VCaP (cell line): ENCODE results near the gene LRRTM4.

Experiments
- H3K27ac ChIP-seq: fragments of 450-650 bp; 2 replicates; pipeline ENCODE4 v1.5.1; 2017
- CTCF ChIP-seq: fragments of 450-650 bp; conservative IDR thresholded peaks from 2 replicates; pipeline ENCODE4 v1.5.1; 2017; ENCODE audit warnings: mild to moderate bottlenecking, moderate library complexity

The LRRTM4 gene

GRCh38 chr2:77522888-77523287, 712 bp upstream of the LRRTM4 start:
- no peak overlapping the region for H3K27ac ChIP-seq
- TF ChIP-seq CTCF, result no peak

- TF ChIP-seq CTCF, result no peak
- H3K27ac ChIP-seq, result no peak overlapping the region
Measured at GRCh38 chr2:77521548-77521891, 656 bp downstream of the LRRTM4 start.

- no peak for TF ChIP-seq CTCF
- H3K27ac ChIP-seq, result no peak overlapping the region
Measured at GRCh38 chr2:77520641-77521547, 1.3 kb downstream of the LRRTM4 start.

- no peak for TF ChIP-seq CTCF
- H3K27ac ChIP-seq, result no peak overlapping the region
Measured at GRCh38 chr2:77519888-77520506, 2.2 kb downstream of the LRRTM4 start.

- no peak for TF ChIP-seq CTCF
- no peak overlapping the region for H3K27ac ChIP-seq
Measured at GRCh38 chr2:77519164-77519887, 2.9 kb downstream of the LRRTM4 start.

- H3K27ac ChIP-seq, result no peak overlapping the region
- TF ChIP-seq CTCF, result no peak
Measured at GRCh38 chr2:77518311-77518710, 3.9 kb downstream of the LRRTM4 start.

- TF ChIP-seq CTCF, result no peak
- H3K27ac ChIP-seq, result no peak overlapping the region
Measured at GRCh38 chr2:77513191-77513590, 9.0 kb downstream of the LRRTM4 start.
